ENCODE results near the gene CST5.
"Not testable (repeated sequence)": the region's sequence is repeated elsewhere in the genome, so short reads cannot be mapped to it uniquely, and the experiment has no call there.

The CST5 gene

DNA sequence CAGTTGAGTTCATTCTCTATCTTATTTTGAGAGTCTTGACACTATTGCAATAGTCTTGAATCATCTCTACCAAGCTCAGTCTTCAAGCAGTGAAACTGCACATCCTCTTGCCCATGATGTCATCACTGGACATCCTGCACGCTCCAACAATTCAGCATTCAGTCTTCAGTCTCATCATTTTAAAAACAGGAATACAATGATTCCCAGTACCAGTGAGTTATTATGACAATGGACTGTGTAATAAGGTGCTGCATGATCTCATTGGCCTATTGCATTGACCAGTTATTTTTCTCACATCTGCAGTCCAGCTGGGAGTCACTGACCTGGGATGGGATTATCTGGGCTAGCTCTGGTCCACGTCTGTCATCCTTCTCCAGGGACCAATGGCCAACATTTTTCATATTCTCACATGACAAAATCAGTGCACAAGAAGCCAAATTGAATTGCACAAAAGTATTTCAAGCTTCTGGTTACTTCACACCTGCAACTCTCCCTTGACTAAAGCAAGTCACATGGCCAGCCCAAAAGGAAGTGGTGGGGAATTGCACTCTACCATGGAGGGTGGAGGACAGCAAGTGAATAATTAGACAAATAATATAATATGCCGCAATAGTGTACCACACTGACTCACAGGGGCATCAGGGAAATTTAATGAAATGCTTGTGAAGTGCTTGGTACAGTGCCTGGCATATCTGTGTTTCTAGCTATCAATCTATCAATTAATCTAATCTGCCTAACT, 46.6 kb downstream of the CST5 start:
- no peak for DNase-seq

DNA sequence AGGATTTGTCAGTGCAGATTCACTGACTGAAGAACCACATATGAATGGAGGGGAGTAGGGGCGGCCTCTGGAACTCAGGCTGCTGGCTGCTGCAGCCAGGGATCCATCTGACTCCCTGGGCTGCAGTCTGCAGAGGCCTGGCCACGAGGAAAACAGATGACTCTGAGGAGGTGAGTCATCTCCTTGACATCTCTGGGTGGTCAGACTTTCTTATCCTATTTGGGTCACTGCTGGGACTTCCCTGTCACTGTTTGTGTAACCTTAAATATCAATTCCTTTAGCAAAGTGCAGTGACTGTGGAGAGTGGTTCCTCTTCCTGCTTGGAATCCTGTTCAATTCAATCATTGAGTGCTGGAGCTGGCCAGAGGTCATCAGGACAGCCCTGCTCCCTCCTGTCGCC, 47.6 kb downstream of the CST5 start:
- not testable (repeated sequence) for DNase-seq

- no peak for DNase-seq
Measured at GRCh38 chr20:23826541-23827021, 53.0 kb downstream of the CST5 start, which contains the start of gene CST2. Gene CST2 (minus strand): TSS chr20:23826729. CDS start chr20:23826660, 69 bp downstream.

Data from NCI-H510A treated with DMSO at 0.1 percent for 48 hours (cell line).